ENCODE measurements around the gene GRIK4.

DNA sequence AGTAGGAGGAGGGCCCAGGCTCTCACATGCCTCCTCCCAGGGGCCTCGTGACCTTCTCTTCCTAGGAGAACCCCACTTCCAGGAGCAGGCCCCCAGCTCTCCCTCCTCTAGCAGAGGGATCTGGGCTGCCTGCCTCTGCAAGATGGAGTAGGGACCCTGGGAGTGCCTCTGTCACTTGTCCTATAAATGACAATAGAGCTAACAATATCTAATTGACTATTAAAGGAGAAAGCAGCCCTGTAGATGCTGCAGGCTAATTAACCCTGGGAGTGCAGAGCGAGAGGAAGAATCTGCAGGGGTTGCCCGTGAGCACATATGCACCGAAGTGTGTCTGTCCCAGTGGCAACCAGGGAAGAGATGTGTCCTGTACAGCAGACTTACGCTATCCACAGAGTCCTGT lies 184.4 kb downstream of the GRIK4 start:
- TF ChIP-seq TCF12 (IDR thresholded peaks at IDR 0.05) (no peak), POLR2AphosphoS5 (IDR thresholded peaks at IDR 0.05; ENCODE audit: low read depth, low read length) (no peak), JUND (IDR thresholded peaks at IDR 0.05) (no peak)
- TF ChIP-seq, protein P1, sequence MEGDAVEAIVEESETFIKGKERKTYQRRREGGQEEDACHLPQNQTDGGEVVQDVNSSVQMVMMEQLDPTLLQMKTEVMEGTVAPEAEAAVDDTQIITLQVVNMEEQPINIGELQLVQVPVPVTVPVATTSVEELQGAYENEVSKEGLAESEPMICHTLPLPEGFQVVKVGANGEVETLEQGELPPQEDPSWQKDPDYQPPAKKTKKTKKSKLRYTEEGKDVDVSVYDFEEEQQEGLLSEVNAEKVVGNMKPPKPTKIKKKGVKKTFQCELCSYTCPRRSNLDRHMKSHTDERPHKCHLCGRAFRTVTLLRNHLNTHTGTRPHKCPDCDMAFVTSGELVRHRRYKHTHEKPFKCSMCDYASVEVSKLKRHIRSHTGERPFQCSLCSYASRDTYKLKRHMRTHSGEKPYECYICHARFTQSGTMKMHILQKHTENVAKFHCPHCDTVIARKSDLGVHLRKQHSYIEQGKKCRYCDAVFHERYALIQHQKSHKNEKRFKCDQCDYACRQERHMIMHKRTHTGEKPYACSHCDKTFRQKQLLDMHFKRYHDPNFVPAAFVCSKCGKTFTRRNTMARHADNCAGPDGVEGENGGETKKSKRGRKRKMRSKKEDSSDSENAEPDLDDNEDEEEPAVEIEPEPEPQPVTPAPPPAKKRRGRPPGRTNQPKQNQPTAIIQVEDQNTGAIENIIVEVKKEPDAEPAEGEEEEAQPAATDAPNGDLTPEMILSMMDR (IDR thresholded peaks at IDR 0.05) = no peak

Data from SK-N-SH (cell line).